Endothelial cell of umbilical vein (primary cell): Measurements from ENCODE around the gene MRPL54.

Experiments
- POLR2A ChIP-seq: IDR thresholded peaks from 2 replicates; pipeline ENCODE4 v1.6.1; 2012; ENCODE audit warnings: low read depth, mild to moderate bottlenecking, control low read depth, low read length
- POLR2AphosphoS5 ChIP-seq: IDR thresholded peaks from 2 replicates; pipeline ENCODE4 v1.6.1; 2012; ENCODE audit warnings: low read depth, mild to moderate bottlenecking, control low read depth, low read length, moderate library complexity; ENCODE audit not compliant: insufficient read depth
- TF ChIP-seq, protein P1 (sequence below), 2 donors: IDR thresholded peaks; 1 replicate in 1 of 2; 2 replicates in 1 of 2; pipeline ENCODE4 v1.5.1; 2011; ENCODE audit warnings: low read length in 2 of 2, mild to moderate bottlenecking in 2 of 2, moderate library complexity in 2 of 2, control low read depth in 1 of 2, inconsistent platforms in 1 of 2, low read depth in 1 of 2; ENCODE audit not compliant: insufficient read depth in 1 of 2; ENCODE audit errors: extremely low read depth in 1 of 2
- TF ChIP-seq, protein P2 (sequence below): IDR thresholded peaks from 2 replicates; pipeline ENCODE4 v1.6.1; 2011; ENCODE audit not compliant: insufficient read depth, insufficient read length

DNA sequence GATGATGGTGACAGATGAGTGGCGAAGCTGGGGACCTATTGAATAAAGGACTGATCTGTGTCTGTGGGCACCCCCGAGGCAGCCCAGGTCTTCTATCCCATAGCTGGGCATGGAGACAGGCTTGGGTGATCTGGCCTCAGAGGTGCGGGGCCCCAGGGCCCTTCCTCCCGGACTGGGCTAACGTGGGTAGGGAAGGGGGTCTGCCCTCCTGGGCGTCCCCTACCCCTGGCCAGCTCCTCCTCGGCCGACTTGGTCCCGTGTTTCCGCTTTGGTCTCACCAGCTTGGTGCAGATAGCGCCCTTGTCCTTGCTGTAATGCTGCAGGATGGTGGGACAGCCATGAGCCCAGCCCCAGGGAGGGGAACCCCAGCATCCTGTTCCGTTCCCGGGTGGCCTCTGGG is 20.4 kb downstream of the MRPL54 start:
- TF ChIP-seq POLR2A (no peak), POLR2AphosphoS5 (no peak)
- TF ChIP-seq, protein P1, sequence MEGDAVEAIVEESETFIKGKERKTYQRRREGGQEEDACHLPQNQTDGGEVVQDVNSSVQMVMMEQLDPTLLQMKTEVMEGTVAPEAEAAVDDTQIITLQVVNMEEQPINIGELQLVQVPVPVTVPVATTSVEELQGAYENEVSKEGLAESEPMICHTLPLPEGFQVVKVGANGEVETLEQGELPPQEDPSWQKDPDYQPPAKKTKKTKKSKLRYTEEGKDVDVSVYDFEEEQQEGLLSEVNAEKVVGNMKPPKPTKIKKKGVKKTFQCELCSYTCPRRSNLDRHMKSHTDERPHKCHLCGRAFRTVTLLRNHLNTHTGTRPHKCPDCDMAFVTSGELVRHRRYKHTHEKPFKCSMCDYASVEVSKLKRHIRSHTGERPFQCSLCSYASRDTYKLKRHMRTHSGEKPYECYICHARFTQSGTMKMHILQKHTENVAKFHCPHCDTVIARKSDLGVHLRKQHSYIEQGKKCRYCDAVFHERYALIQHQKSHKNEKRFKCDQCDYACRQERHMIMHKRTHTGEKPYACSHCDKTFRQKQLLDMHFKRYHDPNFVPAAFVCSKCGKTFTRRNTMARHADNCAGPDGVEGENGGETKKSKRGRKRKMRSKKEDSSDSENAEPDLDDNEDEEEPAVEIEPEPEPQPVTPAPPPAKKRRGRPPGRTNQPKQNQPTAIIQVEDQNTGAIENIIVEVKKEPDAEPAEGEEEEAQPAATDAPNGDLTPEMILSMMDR (IDR thresholded peaks at IDR 0.05; ENCODE audit: extremely low read depth in 1 of 2, insufficient read depth in 1 of 2, low read depth in 1 of 2, low read length in 2 of 2), result no peak
- TF ChIP-seq, protein P2, sequence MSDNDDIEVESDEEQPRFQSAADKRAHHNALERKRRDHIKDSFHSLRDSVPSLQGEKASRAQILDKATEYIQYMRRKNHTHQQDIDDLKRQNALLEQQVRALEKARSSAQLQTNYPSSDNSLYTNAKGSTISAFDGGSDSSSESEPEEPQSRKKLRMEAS, result no peak
